Measurements from ENCODE around the gene LRP10.
"Not testable (repeated sequence)": the region's sequence is repeated elsewhere in the genome, so short reads cannot be mapped to it uniquely, and the experiment has no call there.

The LRP10 gene

GRCh38 chr14:22843123-22843925, 28.2 kb upstream of the LRP10 start:
- no peak for DNase-seq (ENCODE audit: low read depth)

- no peak for DNase-seq (ENCODE audit: low read depth)
These were observed 27.1 kb upstream of the LRP10 start for GRCh38 chr14:22844221-22845102.

- no peak for DNase-seq (ENCODE audit: low read depth)
These were observed 26.5 kb upstream of the LRP10 start for GRCh38 chr14:22845103-22845394.

- no peak for DNase-seq (ENCODE audit: low read depth)
These were observed 25.5 kb upstream of the LRP10 start for GRCh38 chr14:22845821-22846625.

GRCh38 chr14:22846811-22847307, 24.7 kb upstream of the LRP10 start:
- no peak for DNase-seq (ENCODE audit: low read depth)

- DNase-seq (ENCODE audit: low read depth) = no peak
These were observed 23.7 kb upstream of the LRP10 start for GRCh38 chr14:22847661-22848341.

- no peak for DNase-seq (ENCODE audit: low read depth)
These were observed 23.0 kb upstream of the LRP10 start for GRCh38 chr14:22848351-22849164.

GRCh38 chr14:22849212-22849819, 22.2 kb upstream of the LRP10 start:
- no peak for DNase-seq (ENCODE audit: low read depth)

- DNase-seq (ENCODE audit: low read depth) = peak; percentile 33
These were observed 20.4 kb upstream of the LRP10 start for GRCh38 chr14:22850944-22851764.

GRCh38 chr14:22852178-22852577, 19.4 kb upstream of the LRP10 start:
- not testable (repeated sequence) for DNase-seq (ENCODE audit: low read depth)

- no peak for DNase-seq (ENCODE audit: low read depth)
These were observed 19.0 kb upstream of the LRP10 start for GRCh38 chr14:22852599-22852939.

- peak; percentile 89 for DNase-seq (ENCODE audit: low read depth)
These were observed 18.4 kb upstream of the LRP10 start for GRCh38 chr14:22852940-22853767.

- DNase-seq (ENCODE audit: low read depth) = not testable (repeated sequence)
These were observed 17.2 kb upstream of the LRP10 start for GRCh38 chr14:22854296-22854695.

GRCh38 chr14:22854963-22855724, 16.4 kb upstream of the LRP10 start:
- DNase-seq (ENCODE audit: low read depth) = no peak

- DNase-seq (ENCODE audit: low read depth) = no peak
These were observed 15.1 kb upstream of the LRP10 start for GRCh38 chr14:22856428-22856827.

- not testable (repeated sequence) for DNase-seq (ENCODE audit: low read depth)
These were observed 11.2 kb upstream of the LRP10 start for GRCh38 chr14:22860377-22860776.

GRCh38 chr14:22861651-22862050, 9.9 kb upstream of the LRP10 start:
- no peak for DNase-seq (ENCODE audit: low read depth)

- DNase-seq (ENCODE audit: low read depth) = no peak
These were observed 6.6 kb upstream of the LRP10 start for GRCh38 chr14:22864979-22865378.

Data from activated T-cell treated with anti-CD3 and anti-CD28 coated beads for 48 hours (primary cell).